Measurements from ENCODE around the gene RAC3.

Gene RAC3

DNA sequence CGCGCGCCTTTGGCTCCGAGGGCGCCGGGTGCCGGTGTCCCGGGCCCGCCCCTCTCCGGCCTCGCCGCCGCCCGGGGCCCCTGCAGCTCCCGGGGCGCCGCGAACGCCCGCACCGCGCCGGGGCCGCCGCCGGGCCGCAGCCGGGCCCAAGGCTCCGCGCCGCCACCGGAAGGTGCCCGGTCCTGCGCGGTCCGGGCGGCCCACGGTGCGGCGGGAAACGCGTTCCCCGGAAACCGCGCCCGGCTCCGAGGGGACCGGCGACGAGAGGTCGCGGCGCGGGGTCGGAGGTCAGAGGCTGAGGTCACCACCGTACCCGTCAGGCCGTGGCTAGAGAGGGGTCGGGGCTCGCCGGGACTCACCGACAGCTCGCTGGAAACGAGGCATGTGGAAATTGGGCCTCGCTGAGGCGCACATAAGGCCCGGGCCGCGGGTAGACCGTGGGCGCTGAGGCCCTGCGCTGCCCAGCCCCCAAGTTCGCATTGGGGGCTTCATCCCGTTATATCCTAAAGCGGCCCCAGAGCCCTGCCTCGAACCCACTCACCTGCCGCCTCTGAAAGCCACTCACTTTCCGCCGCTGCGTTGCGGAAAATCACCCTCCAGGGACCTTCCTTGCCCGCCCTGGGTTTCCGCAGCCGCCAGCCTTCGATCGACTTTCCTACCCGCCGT is 34.3 kb downstream of the RAC3 start, which contains the start of gene DUS1L:
Gene DUS1L (minus strand): TSS at position 167 of the 666 bp plus-strand sequence. CDS start 745 bp downstream, outside the sequence.
- peak within 1 kb of the TSS; percentile 71 for H2BK5ac ChIP-seq (ENCODE audit: low read depth, low read length, poor library complexity)
- H3K27me3 ChIP-seq (ENCODE audit: insufficient read depth, low read length), result no peaks in the 10 kb centered on the region
- H2BK12ac ChIP-seq (ENCODE audit: low read length), result peak within 1 kb of the TSS; percentile 27
- no peaks in the 10 kb centered on the region for H3K9me3 ChIP-seq (ENCODE audit: insufficient read depth, low read depth, low read length)
- H3K9ac ChIP-seq (ENCODE audit: low read length), result peak within 1 kb of the TSS; percentile 87
- H2AFZ ChIP-seq (ENCODE audit: insufficient read depth, low read length, poor library complexity), result peak within 1 kb of the TSS; percentile 99
- H4K91ac ChIP-seq (ENCODE audit: low read depth, low read length), result peak within 1 kb of the TSS; percentile 97
- WGBS (ENCODE audit: extremely low coverage, insufficient coverage, insufficient read length), result no CpG with 5 or more reads among the region's 88 CpGs
- no peak within 1 kb of the TSS for H3K23ac ChIP-seq (ENCODE audit: low read length)
- peak within 1 kb of the TSS; percentile 97 for H3K4me2 ChIP-seq (ENCODE audit: low read length)
- H3K4me3 ChIP-seq (ENCODE audit: low read depth, low read length), result peak within 1 kb of the TSS; percentile 84
- H4K8ac ChIP-seq (ENCODE audit: low read depth, low read length), result peak within 1 kb of the TSS; percentile 100
- H3K36me3 ChIP-seq (ENCODE audit: control insufficient read depth in 1 of 2, insufficient read depth in 2 of 2, low read length in 2 of 2), result peaks cover 29 to 32% of the 10 kb centered on the region in 2 experiments
- peak within 1 kb of the TSS; percentile 99 for H4K12ac ChIP-seq (ENCODE audit: low read depth, low read length)
- H3K4ac ChIP-seq (ENCODE audit: low read depth, low read length), result peak within 1 kb of the TSS; percentile 91
- peak within 1 kb of the TSS; percentile 59 for H2AK5ac ChIP-seq (ENCODE audit: low read length)
- H2BK120ac ChIP-seq (ENCODE audit: insufficient read depth, low read length, poor library complexity), result peak within 1 kb of the TSS; percentile 76
- no peak within 1 kb of the TSS for H3K27ac ChIP-seq (ENCODE audit: low read depth, low read length)
- peaks cover 10% of the 10 kb centered on the region for H3K79me2 ChIP-seq (ENCODE audit: control insufficient read depth, insufficient read depth, low read length, poor library complexity)
- H3K4me1 ChIP-seq (ENCODE audit: control insufficient read depth in 1 of 2, insufficient read depth in 2 of 2, low read length in 2 of 2), result peaks cover 11 to 12% of the 10 kb centered on the region in 2 experiments
- H3K79me1 ChIP-seq (ENCODE audit: low read length), result peaks cover 9% of the 10 kb centered on the region
- H3K18ac ChIP-seq (ENCODE audit: low read length), result peak within 1 kb of the TSS; percentile 95
- DNase-seq, result peak in 1 of 2 donors; percentile 64
- peak within 1 kb of the TSS; percentile 94 for H3K14ac ChIP-seq (ENCODE audit: low read length)

DNA sequence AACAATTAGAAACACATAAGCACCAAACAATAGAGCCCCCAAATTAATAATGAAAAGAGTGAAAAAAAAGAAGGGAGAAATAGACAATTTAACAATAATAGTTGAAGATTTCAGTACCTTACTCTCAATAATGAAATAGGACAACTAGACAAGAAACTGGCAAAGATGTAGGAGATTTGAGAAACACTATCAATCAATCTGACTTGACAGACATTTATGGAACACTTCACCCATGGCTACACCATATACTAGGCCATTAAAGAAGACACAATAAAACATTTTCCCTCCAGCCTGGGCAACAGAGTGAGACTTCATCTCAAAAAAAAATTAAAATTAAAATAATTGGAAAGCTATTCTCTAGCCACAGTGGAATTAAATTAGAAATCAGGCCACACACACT is 39.1 kb downstream of the RAC3 start:
- H2BK120ac ChIP-seq (ENCODE audit: insufficient read depth, low read length, poor library complexity), result no peak overlapping the region
- no peak overlapping the region for H2AK5ac ChIP-seq (ENCODE audit: low read length)
- H3K18ac ChIP-seq (ENCODE audit: low read length), result no peak overlapping the region
- no peak overlapping the region for H4K91ac ChIP-seq (ENCODE audit: low read depth, low read length)
- H2BK5ac ChIP-seq (ENCODE audit: low read depth, low read length, poor library complexity), result no peak overlapping the region
- H3K27ac ChIP-seq (ENCODE audit: low read depth, low read length), result no peak overlapping the region
- peaks cover 5% of the 10 kb centered on the region for H3K79me1 ChIP-seq (ENCODE audit: low read length)
- no peak overlapping the region for H3K9ac ChIP-seq (ENCODE audit: low read length)
- no peaks in the 10 kb centered on the region for H3K9me3 ChIP-seq (ENCODE audit: insufficient read depth, low read depth, low read length)
- H3K27me3 ChIP-seq (ENCODE audit: insufficient read depth, low read length), result no peaks in the 10 kb centered on the region
- no peak for DNase-seq
- no peak overlapping the region for H2AFZ ChIP-seq (ENCODE audit: insufficient read depth, low read length, poor library complexity)
- no peak overlapping the region for H3K4me3 ChIP-seq (ENCODE audit: low read depth, low read length)
- H4K12ac ChIP-seq (ENCODE audit: low read depth, low read length), result no peak overlapping the region
- H3K4me1 ChIP-seq (ENCODE audit: control insufficient read depth in 1 of 2, insufficient read depth in 2 of 2, low read length in 2 of 2), result peaks cover 4 to 5% of the 10 kb centered on the region in 2 experiments
- no peak overlapping the region for H3K4ac ChIP-seq (ENCODE audit: low read depth, low read length)
- peaks cover 4% of the 10 kb centered on the region for H3K79me2 ChIP-seq (ENCODE audit: control insufficient read depth, insufficient read depth, low read length, poor library complexity)
- no peak overlapping the region for H3K23ac ChIP-seq (ENCODE audit: low read length)
- no peak overlapping the region for H3K4me2 ChIP-seq (ENCODE audit: low read length)
- no peaks in the 10 kb centered on the region for H3K36me3 ChIP-seq (ENCODE audit: control insufficient read depth in 1 of 2, insufficient read depth in 2 of 2, low read length in 2 of 2)
- no peak overlapping the region for H4K8ac ChIP-seq (ENCODE audit: low read depth, low read length)
- no peak overlapping the region for H3K14ac ChIP-seq (ENCODE audit: low read length)
- H2BK12ac ChIP-seq (ENCODE audit: low read length), result no peak overlapping the region

DNA sequence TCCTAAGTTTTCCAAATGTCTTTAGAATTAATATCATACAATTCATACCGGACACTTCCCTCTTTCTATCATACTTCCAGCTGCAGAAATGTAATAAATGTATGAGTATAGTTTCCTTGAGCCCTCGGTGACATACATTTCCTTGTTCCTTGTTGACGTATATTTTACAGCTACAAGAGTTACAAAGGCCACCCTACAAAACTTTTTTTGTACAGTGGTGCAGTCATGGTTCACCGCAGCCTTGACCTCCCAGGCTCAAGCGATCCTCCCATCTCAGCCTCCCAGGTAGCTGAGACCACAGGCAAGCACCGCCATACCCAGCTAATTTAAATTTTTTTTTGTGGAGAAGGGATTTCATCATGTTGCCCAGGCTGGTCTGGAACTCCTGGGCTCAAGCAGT is 41.3 kb downstream of the RAC3 start:
- Histone ChIP-seq H2BK5ac (ENCODE audit: low read depth, low read length, poor library complexity) (no peak overlapping the region), H3K27me3 (ENCODE audit: insufficient read depth, low read length) (no peaks in the 10 kb centered on the region), H3K4me1 (ENCODE audit: control insufficient read depth in 1 of 2, insufficient read depth in 2 of 2, low read length in 2 of 2) (no peaks in the 10 kb centered on the region), H3K23ac (ENCODE audit: low read length) (no peak overlapping the region), H4K91ac (ENCODE audit: low read depth, low read length) (no peak overlapping the region), H2AFZ (ENCODE audit: insufficient read depth, low read length, poor library complexity) (no peak overlapping the region), H3K79me2 (ENCODE audit: control insufficient read depth, insufficient read depth, low read length, poor library complexity) (no peaks in the 10 kb centered on the region), H3K4ac (ENCODE audit: low read depth, low read length) (no peak overlapping the region), H2BK120ac (ENCODE audit: insufficient read depth, low read length, poor library complexity) (no peak overlapping the region), H2AK5ac (ENCODE audit: low read length) (no peak overlapping the region), H4K8ac (ENCODE audit: low read depth, low read length) (no peak overlapping the region), H2BK12ac (ENCODE audit: low read length) (no peak overlapping the region), H3K9ac (ENCODE audit: low read length) (no peak overlapping the region), H3K4me2 (ENCODE audit: low read length) (no peak overlapping the region), H3K27ac (ENCODE audit: low read depth, low read length) (no peak overlapping the region), H3K4me3 (ENCODE audit: low read depth, low read length) (no peak overlapping the region), H3K14ac (ENCODE audit: low read length) (no peak overlapping the region), H3K79me1 (ENCODE audit: low read length) (no peaks in the 10 kb centered on the region), H3K36me3 (ENCODE audit: control insufficient read depth in 1 of 2, insufficient read depth in 2 of 2, low read length in 2 of 2) (peaks cover 4 to 6% of the 10 kb centered on the region in 2 experiments), H3K9me3 (ENCODE audit: insufficient read depth, low read depth, low read length) (no peaks in the 10 kb centered on the region), H3K18ac (ENCODE audit: low read length) (no peak overlapping the region), H4K12ac (ENCODE audit: low read depth, low read length) (no peak overlapping the region)
- WGBS (ENCODE audit: extremely low coverage, insufficient coverage, insufficient read length), result no CpG with 5 or more reads among the region's 6 CpGs
- DNase-seq, result no peak

GRCh38 chr17:82073446-82073845 is 42.0 kb downstream of the RAC3 start:
- Histone ChIP-seq H3K4me3 (ENCODE audit: low read depth, low read length) (no peak overlapping the region), H2AK5ac (ENCODE audit: low read length) (no peak overlapping the region), H3K27me3 (ENCODE audit: insufficient read depth, low read length) (no peaks in the 10 kb centered on the region), H3K23ac (ENCODE audit: low read length) (no peak overlapping the region), H3K14ac (ENCODE audit: low read length) (no peak overlapping the region), H2BK5ac (ENCODE audit: low read depth, low read length, poor library complexity) (no peak overlapping the region), H3K36me3 (ENCODE audit: control insufficient read depth in 1 of 2, insufficient read depth in 2 of 2, low read length in 2 of 2) (peaks cover 10 to 12% of the 10 kb centered on the region in 2 experiments), H2BK120ac (ENCODE audit: insufficient read depth, low read length, poor library complexity) (no peak overlapping the region), H3K9me3 (ENCODE audit: insufficient read depth, low read depth, low read length) (no peaks in the 10 kb centered on the region), H4K91ac (ENCODE audit: low read depth, low read length) (no peak overlapping the region), H3K4me1 (ENCODE audit: control insufficient read depth in 1 of 2, insufficient read depth in 2 of 2, low read length in 2 of 2) (no peaks in the 10 kb centered on the region), H2BK12ac (ENCODE audit: low read length) (no peak overlapping the region), H3K79me2 (ENCODE audit: control insufficient read depth, insufficient read depth, low read length, poor library complexity) (no peaks in the 10 kb centered on the region), H3K4me2 (ENCODE audit: low read length) (no peak overlapping the region), H4K12ac (ENCODE audit: low read depth, low read length) (no peak overlapping the region), H3K9ac (ENCODE audit: low read length) (no peak overlapping the region), H3K18ac (ENCODE audit: low read length) (no peak overlapping the region), H4K8ac (ENCODE audit: low read depth, low read length) (no peak overlapping the region), H3K4ac (ENCODE audit: low read depth, low read length) (no peak overlapping the region), H3K27ac (ENCODE audit: low read depth, low read length) (no peak overlapping the region), H2AFZ (ENCODE audit: insufficient read depth, low read length, poor library complexity) (no peak overlapping the region), H3K79me1 (ENCODE audit: low read length) (no peaks in the 10 kb centered on the region)
- no peak for DNase-seq
- WGBS (ENCODE audit: extremely low coverage, insufficient coverage, insufficient read length), result no CpG with 5 or more reads among the region's 9 CpGs
